Measurements from ENCODE around the gene HLA-B. TPM values are rescaled to one million over a fixed set of nuclear protein-coding genes. Genes with fewer than 3 reads are reported as not detected.
A peak's percentile ranks its signal among the peaks of the same experiment; 100 is the strongest.

Gene HLA-B
- total RNA-seq, 1 donor from 2014 or later, result 562 TPM

GRCh38 chr6:31352683-31353383 is 4.1 kb downstream of the HLA-B start:
- DNase-seq (ENCODE audit: low spot score), result no peak

GRCh38 chr6:31352310-31352682 is 4.7 kb downstream of the HLA-B start:
- DNase-seq (ENCODE audit: low spot score), result no peak

GRCh38 chr6:31351401-31352309 is 5.3 kb downstream of the HLA-B start:
- no peak for DNase-seq (ENCODE audit: low spot score)

GRCh38 chr6:31351033-31351380 is 6.0 kb downstream of the HLA-B start:
- DNase-seq (ENCODE audit: low spot score), result no peak

- DNase-seq (ENCODE audit: low spot score), result no peak
These were observed 6.6 kb downstream of the HLA-B start for GRCh38 chr6:31350196-31351032.

GRCh38 chr6:31349301-31349700 is 7.7 kb downstream of the HLA-B start:
- no peak for DNase-seq (ENCODE audit: low spot score)

- DNase-seq (ENCODE audit: low spot score), result no peak
These were observed 11.8 kb downstream of the HLA-B start for GRCh38 chr6:31345026-31345730.

DNA sequence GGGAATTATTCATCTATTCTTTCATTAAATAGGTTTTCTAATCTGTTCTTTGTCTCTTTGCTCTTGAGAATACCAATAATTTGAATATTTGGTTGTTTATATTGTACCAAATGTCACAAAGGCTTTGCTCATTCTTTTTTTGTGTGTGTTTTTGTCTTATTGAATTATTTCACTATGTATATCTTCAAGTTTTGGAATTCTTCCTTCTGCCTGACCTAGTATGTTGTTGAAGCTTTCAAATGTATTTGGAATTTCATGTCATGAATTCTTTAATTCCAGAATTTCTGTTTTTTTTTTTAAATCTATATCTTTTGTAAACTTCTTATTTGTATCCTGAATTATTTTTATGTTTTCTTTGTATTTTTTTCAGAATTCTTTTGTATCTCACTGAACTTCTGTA is 16.8 kb downstream of the HLA-B start:
- DNase-seq (ENCODE audit: low spot score), result no peak

GRCh38 chr6:31339210-31339609 is 17.8 kb downstream of the HLA-B start:
- no peak for DNase-seq (ENCODE audit: low spot score)

- no peak for DNase-seq (ENCODE audit: low spot score)
These were observed 20.0 kb downstream of the HLA-B start for GRCh38 chr6:31336896-31337496.

- no peak for DNase-seq (ENCODE audit: low spot score)
These were observed 24.1 kb downstream of the HLA-B start for GRCh38 chr6:31332637-31333602.

- no peak for DNase-seq (ENCODE audit: low spot score)
These were observed 28.5 kb downstream of the HLA-B start for GRCh38 chr6:31328355-31328960.

GRCh38 chr6:31321820-31322219 is 35.2 kb downstream of the HLA-B start:
- no peak for DNase-seq (ENCODE audit: low spot score)

DNA sequence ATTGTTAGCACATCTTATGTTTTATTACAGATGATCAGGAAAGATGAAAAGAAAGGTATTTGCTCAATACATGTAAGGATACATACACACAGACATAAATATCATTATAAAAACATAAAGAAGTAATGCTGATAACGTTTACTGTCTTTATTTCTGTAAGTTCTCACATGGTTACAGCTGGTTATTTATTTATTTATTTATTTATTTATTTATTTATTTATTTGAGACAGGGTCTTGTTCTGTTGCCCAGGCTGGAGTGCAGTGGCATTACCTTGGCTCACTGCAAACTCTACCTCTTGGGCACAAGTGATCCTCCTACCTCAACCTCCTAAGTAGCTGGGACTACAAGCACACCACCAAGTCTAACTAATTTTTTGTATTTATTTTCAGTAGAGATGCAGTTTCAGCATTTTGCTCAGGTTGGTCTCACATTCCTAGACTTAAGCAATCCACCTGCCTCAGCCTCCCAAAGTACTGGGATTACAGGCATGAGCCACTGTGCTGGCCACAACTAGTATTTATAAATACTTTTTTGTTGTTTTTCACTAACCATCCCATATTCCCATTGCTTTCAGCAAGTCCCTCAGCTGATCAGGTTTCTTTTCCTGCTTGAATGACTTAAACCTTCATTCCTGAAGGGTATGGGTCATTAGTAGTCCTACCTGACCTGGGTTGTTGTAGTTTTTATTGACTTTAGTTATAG is 35.8 kb downstream of the HLA-B start:
- no peak for DNase-seq (ENCODE audit: low spot score)

DNA sequence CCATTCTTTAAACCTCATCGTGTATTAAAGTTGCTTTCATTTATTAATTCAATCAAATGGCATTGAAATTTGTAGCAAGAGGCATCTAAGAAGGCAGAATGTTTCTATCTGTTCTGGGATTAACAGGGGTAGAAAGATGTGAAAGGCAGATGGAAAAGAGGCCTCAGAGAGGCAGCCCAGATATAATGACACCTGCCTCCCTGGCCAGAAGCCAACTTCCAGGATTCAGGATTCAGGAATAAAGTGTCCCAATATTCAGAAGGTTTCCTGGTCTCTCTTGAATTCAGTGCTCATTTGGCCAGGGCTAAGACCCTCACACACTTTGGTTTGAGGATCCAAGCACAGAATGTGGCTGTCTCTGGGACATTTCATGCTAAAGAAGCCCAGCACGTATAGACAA is 39.9 kb downstream of the HLA-B start:
- DNase-seq (ENCODE audit: low spot score), result no peak

GRCh38 chr6:31309641-31310040 is 47.3 kb downstream of the HLA-B start:
- DNase-seq (ENCODE audit: low spot score), result no peak

- DNase-seq (ENCODE audit: low spot score), result no peak
These were observed 48.2 kb downstream of the HLA-B start for GRCh38 chr6:31308845-31309175.

DNA sequence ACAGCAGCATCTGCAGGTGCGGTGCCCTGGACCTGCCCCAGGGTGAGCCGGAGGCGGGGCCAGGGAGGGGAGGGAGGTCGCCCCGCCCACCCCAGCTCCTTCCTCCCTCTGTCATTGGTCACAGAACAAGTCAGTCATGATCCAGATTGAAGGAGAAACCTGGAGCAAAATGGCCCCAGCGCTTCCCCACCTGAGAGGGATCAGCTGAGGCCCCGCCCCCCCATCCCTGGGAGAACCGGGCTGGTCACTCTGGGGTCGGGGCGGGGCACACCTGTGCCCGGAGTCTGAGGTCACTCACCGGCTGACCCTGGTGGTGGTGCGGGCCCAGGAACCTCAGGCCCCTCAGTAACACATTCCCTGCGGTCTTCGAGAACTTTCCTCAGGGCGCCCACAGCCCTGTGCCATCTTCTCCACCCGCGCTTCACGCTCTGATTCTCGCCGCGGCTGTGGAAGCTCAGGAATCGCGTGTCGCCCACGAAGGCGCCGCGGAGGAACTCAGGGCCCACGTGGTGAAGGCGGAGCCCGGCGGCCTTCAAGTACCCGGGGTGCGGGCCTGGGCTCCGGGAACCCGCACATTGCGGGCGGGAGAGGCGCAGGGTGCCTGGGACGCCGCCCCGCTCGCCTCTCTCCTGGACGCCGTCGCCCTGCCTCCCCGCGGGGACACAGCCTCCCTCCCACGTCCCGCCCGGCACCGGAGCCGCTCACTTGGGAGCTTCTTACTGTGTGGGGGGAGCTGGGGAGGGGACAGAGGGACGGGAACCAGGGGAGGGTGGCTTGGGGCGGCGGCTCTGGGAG is 48.7 kb downstream of the HLA-B start:
- DNase-seq (ENCODE audit: low spot score), result peak; percentile 70
